GM19025 (cell line): Measurements from ENCODE around the gene BTBD17.

Experiments used
- ATAC-seq: cut with Tn5 transposase; IDR thresholded peaks from one replicate; pipeline ENCODE4 v1.9.1; 2021; ENCODE audit warnings: mild to moderate bottlenecking, low read depth, moderate library complexity; ENCODE audit not compliant: unreplicated experiment

Gene BTBD17

GRCh38 chr17:74307984-74308773, 53.5 kb downstream of the BTBD17 start:
- no peak for ATAC-seq
